H1 (cell line): ENCODE data around the gene NUDT1. TPM values are rescaled to one million over a fixed set of nuclear protein-coding genes. Genes with fewer than 3 reads are reported as not detected.

ENCODE experiments used
- GABPA ChIP-seq: IDR thresholded peaks from 2 replicates; pipeline ENCODE4 v1.6.1; 2011; ENCODE audit warnings: mild to moderate bottlenecking, low read length, moderate library complexity, borderline replicate concordance; ENCODE audit not compliant: insufficient read depth
- HDAC6 ChIP-seq: IDR thresholded peaks from one replicate; pipeline ENCODE4 v1.7.1; 2012; ENCODE audit warnings: low read depth, mild to moderate bottlenecking, inconsistent platforms, low read length, moderate library complexity
- POLR2AphosphoS5 ChIP-seq: IDR thresholded peaks from 2 replicates; pipeline ENCODE4 v1.6.1; 2011; ENCODE audit warnings: low read depth, low read length
- SP2 ChIP-seq: IDR thresholded peaks from 2 replicates; pipeline ENCODE4 v1.6.1; 2012; ENCODE audit warnings: mild to moderate bottlenecking, low read length, inconsistent platforms
- polyA plus RNA-seq, 7 experiments: library from polyadenylated mRNA; depleted of rRNA in 3 of 7; stranded (reverse) in 5 of 7; unstranded in 2 of 7; fragments of >200 nt in 5 of 7; fragments of 200-250 nt in 2 of 7; gene quantifications; 1 replicate in 5 of 7; 2 replicates in 1 of 7; 4 replicates in 1 of 7; pipeline versions ENCODE4 v1.2.1 to v1.2.3, GENCODE V29; 2011 to 2013; ENCODE audit warnings: missing spikeins in 2 of 7, mixed read lengths in 2 of 7
- total RNA-seq: library from RNA; stranded (reverse); fragmentation: NEBNext Ultra II Directional; extraction: Animal tissue kit (Norgen Biotek cat#: 25700); gene quantifications from 2 replicates; pipeline ENCODE4 v1.2.1, GENCODE V29; 2021
- TF ChIP-seq, protein P1 (sequence below): IDR thresholded peaks from 2 replicates; pipeline ENCODE4 v1.6.1; 2012; ENCODE audit warnings: low read length, inconsistent platforms

Gene NUDT1
- total and polyA plus RNA-seq, 2 of the 8 experiments (the other 6 are each of a cell fraction or from before 2014, with no cell fraction given) = 76.1 to 89.5 TPM

DNA sequence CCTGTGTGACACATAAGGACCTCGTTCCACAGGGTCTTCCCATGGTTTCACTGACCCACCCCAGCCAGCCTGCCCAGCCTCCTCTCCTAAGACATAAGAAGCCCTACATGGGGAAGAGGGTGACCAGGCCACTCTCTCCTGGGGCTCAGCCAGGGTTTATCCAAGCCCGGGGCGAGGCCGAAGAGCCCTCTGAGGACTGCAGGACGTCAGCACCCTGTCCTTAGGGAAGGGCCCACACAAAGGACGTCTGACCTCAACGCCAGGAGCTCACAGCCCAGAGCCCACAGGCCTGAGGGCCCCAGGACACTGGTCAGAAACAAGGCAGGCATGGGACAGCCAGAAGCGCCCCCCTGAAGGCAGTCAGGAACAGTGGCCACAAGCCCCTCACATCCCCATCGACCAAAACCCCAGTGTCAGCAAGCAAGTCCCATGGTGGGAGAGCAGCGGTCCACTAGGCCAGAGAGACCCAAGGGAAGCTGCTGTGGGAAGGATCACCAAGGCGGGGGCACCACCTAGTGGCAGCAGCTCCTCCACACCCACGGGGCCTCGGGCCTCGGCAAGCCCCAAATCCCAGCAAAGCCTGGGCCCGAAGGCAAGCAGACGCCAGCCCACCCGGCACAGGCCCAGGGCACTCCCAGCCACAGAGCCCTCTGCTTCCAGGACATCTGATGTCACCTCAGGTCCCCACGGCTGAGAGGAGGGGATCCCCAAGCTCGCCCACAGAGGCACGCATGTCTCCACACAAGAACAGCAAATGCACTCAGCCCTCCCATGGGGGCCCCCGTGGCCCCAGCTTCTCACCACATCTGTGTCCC, 32.7 kb upstream of the NUDT1 start (continued):
- no peak for TF ChIP-seq SP2
- TF ChIP-seq POLR2AphosphoS5 = no peak
- TF ChIP-seq HDAC6 = no peak
- TF ChIP-seq GABPA = peak; percentile 85
- TF ChIP-seq, protein P1, sequence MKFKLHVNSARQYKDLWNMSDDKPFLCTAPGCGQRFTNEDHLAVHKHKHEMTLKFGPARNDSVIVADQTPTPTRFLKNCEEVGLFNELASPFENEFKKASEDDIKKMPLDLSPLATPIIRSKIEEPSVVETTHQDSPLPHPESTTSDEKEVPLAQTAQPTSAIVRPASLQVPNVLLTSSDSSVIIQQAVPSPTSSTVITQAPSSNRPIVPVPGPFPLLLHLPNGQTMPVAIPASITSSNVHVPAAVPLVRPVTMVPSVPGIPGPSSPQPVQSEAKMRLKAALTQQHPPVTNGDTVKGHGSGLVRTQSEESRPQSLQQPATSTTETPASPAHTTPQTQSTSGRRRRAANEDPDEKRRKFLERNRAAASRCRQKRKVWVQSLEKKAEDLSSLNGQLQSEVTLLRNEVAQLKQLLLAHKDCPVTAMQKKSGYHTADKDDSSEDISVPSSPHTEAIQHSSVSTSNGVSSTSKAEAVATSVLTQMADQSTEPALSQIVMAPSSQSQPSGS = no peak
- TF ChIP-seq, all 59 proteins: peak for 3
